Spleen (tissue), 11 donors: ENCODE data around the gene CMYA5. TPM values are rescaled to one million over a fixed set of nuclear protein-coding genes. Genes with fewer than 3 reads are reported as not detected.

Source experiments
- DNase-seq: peaks from one replicate; pipeline ENCODE4 v3.0.0-alpha.2; 2020
- H3K27ac ChIP-seq, 8 donors: fragments of 200-600 bp; sonication (generic) in 7 of 8; 1 replicate in 4 of 8; 2 replicates in 4 of 8; pipeline versions ENCODE4 v1.5.0 to v1.8.0; 2016 to 2021; ENCODE audit warnings: inconsistent platforms in 4 of 8, mild to moderate bottlenecking in 4 of 8, moderate library complexity in 1 of 8
- H3K27me3 ChIP-seq, 7 donors: fragments of 200-600 bp; sonication (generic) in 6 of 7; replicated peaks in 1 of 7; 1 replicate in 4 of 7; 2 replicates in 3 of 7; pipeline versions ENCODE4 v1.5.0 to v1.8.0; 2016 to 2021; ENCODE audit warnings: inconsistent platforms in 3 of 7, mild to moderate bottlenecking in 1 of 7
- H3K36me3 ChIP-seq, 6 donors: fragments of 200-600 bp; sonication (generic) in 5 of 6; 1 replicate in 4 of 6; 2 replicates in 2 of 6; pipeline versions ENCODE4 v1.5.0 to v1.8.0; 2016 to 2021; ENCODE audit warnings: inconsistent platforms in 2 of 6
- H3K4me1 ChIP-seq, 6 donors: fragments of 200-600 bp; sonication (generic) in 5 of 6; 1 replicate in 3 of 6; 2 replicates in 3 of 6; pipeline versions ENCODE4 v1.5.0 to v1.8.0; 2016 to 2021; ENCODE audit warnings: inconsistent platforms in 3 of 6
- H3K4me3 ChIP-seq, 8 donors: fragments of 200-600 bp; sonication (generic) in 7 of 8; 1 replicate in 4 of 8; 2 replicates in 4 of 8; pipeline versions ENCODE4 v1.5.0 to v1.8.0; 2016 to 2021; ENCODE audit warnings: inconsistent platforms in 4 of 8, mild to moderate bottlenecking in 4 of 8, moderate library complexity in 2 of 8
- H3K9me3 ChIP-seq, 8 donors: fragments of 200-600 bp; sonication (generic) in 7 of 8; 1 replicate in 4 of 8; 2 replicates in 4 of 8; pipeline versions ENCODE4 v1.5.0 to v1.8.0; 2016 to 2021; ENCODE audit warnings: inconsistent platforms in 4 of 8
- POLR2A ChIP-seq, 3 donors: fragments of 450-650 bp; IDR thresholded peaks; one replicate each; pipeline ENCODE4 v1.5.1; 2017; ENCODE audit warnings: antibody characterized with exemption in 3 of 3, mild to moderate bottlenecking in 1 of 3
- POLR2AphosphoS5 ChIP-seq, 3 donors: sonication (generic); formaldehyde crosslinking; IDR thresholded peaks; one replicate each; pipeline ENCODE4 v1.5.1; 2017; ENCODE audit warnings: antibody characterized with exemption in 3 of 3
- WGBS, 5 donors: extraction: QIAGEN DNeasy Blood & Tissue Kit in 3 of 5; methylation state at CpG; one replicate each; pipeline versions ENCODE4 v1.1.5 to v1.1.7; 2013 to 2018; 5-methylcytosine and 5-hydroxymethylcytosine counted together
- intact Hi-C: fragments of 100-400 bp; cut with DNase I; formaldehyde crosslinking; loops from one replicate; pipeline ENCODE4 v1.15.0; 2023; ENCODE audit warnings: low total_unique reads
- polyA plus RNA-seq, 3 donors: library from polyadenylated mRNA; stranded (reverse); fragments of 200-250 nt; gene quantifications; one replicate each; pipeline ENCODE4 v1.2.1, GENCODE V29; 2013
- total RNA-seq, 7 donors: library from RNA; depleted of rRNA in 3 of 7; stranded (reverse); fragments of >200 nt in 3 of 7; fragmentation: NEBNext Ultra II Directional in 4 of 7; extraction: Animal tissue kit (Norgen Biotek cat#: 25700) in 4 of 7; gene quantifications; one replicate each; pipeline versions ENCODE4 v1.1.0 to v1.2.1, GENCODE V29; 2016 to 2021
- TF ChIP-seq, protein P1 (sequence below), 11 experiments: fragments of 200-600 bp in 7 of 11; fragments of 450-650 bp in 4 of 11; sonication (generic) in 4 of 11; IDR thresholded peaks in 8 of 11; conservative IDR thresholded peaks in 3 of 11; 1 replicate in 7 of 11; 2 replicates in 4 of 11; pipeline versions ENCODE4 v1.4.0 to v1.8.0; 2016 to 2021; ENCODE audit warnings: antibody characterized with exemption in 11 of 11, inconsistent platforms in 4 of 11, mild to moderate bottlenecking in 1 of 11
- donor health status: healthy with polysubstance abuse.
- donor health status: DM: no; HTN: no; CAD: no; lungs with moderate emphysema.
- donor health status: DM: no; HTN: no; CAD: no.
- donor health status: Bipolar disorder and iron deficiency.
- donor health status: healthy.
- donor health status: DM: no; HTN: no; CAD: no.
- donor health status: DM: yes; HTN: yes; CAD: no.

Gene CMYA5
- total and polyA plus RNA-seq, 10 donors, result 0.13 to 0.85 (median 0.28) TPM

DNA sequence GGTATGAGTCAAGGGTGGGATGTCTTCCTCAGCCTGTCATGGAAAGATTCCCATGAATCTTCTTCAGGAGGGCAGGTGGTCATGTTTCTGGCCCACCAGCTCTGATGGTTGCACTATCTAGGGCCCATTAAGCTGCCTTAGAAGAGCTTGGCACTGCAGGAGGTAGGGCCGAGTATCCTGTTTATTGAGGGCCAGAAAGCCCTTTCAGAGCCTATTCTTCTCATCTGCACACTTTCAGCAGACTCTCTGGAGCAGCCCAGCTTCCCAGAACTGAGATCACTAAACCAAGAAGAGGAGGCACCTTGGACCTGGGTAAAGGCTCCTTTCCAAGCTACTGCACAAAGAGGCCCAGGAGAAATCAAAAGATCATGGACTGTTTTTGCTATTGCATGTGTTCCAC, 154.9 kb downstream of the CMYA5 start:
- Histone ChIP-seq H3K4me1 (no peaks in the 10 kb centered on the region), H3K9me3 (no peaks in the 10 kb centered on the region), H3K36me3 (no peaks in the 10 kb centered on the region), H3K4me3 (no peak overlapping the region), H3K27ac (no peak overlapping the region), H3K27me3 (peaks cover 0 to 15% (median 0%) of the 10 kb centered on the region in 7 donors)
- TF ChIP-seq POLR2A (IDR thresholded peaks at IDR 0.05) (no peak), POLR2AphosphoS5 (IDR thresholded peaks at IDR 0.05) (no peak)
- TF ChIP-seq, protein P1, sequence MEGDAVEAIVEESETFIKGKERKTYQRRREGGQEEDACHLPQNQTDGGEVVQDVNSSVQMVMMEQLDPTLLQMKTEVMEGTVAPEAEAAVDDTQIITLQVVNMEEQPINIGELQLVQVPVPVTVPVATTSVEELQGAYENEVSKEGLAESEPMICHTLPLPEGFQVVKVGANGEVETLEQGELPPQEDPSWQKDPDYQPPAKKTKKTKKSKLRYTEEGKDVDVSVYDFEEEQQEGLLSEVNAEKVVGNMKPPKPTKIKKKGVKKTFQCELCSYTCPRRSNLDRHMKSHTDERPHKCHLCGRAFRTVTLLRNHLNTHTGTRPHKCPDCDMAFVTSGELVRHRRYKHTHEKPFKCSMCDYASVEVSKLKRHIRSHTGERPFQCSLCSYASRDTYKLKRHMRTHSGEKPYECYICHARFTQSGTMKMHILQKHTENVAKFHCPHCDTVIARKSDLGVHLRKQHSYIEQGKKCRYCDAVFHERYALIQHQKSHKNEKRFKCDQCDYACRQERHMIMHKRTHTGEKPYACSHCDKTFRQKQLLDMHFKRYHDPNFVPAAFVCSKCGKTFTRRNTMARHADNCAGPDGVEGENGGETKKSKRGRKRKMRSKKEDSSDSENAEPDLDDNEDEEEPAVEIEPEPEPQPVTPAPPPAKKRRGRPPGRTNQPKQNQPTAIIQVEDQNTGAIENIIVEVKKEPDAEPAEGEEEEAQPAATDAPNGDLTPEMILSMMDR (IDR thresholded peaks at IDR 0.05 in 8 of 11, conservative IDR thresholded peaks at IDR 0.05 in 3 of 11), result no peak
- intact Hi-C loops, result no loop called here
- no peak for DNase-seq
- 81 to 100% (median 93%) methylated on average over 1 of the region's 1 CpG for WGBS, 5 donors

DNA sequence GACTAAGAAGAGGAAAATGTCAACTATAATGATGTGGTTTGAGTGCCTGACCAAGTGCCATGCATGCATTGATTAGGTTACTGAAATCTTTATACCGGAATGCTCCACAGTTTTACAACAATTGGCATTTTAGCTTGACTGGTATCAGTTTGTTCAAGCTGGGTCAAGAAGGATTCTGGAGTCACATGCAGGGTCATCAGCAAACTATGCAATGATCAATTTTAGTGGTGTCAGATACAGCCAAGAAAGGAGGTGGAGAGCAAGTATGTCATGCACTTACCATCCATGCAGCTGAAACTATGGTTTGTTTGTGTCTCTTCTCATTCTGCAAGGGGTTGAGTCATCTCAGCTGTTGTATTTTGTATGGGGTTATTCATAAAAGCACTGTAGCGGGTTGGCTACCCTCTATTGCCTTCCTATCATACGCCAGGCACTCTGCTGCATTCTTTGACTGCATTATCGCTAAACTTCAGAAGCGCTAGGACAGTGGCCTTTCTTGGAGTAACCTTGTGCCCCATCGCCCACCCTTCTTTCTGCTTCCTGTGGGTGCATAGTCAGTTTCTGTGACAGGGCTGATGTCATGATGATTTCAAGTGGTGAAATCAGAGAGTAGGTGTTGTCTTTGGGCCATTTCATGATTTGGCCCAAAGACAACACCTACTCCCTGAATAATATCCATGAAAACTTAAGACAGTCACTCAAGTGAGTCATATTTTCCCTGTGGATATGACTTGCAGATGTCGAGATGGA, 156.0 kb downstream of the CMYA5 start:
- Histone ChIP-seq H3K9me3 (no peaks in the 10 kb centered on the region), H3K27ac (no peak overlapping the region), H3K4me3 (no peak overlapping the region), H3K4me1 (no peaks in the 10 kb centered on the region), H3K27me3 (peaks cover 0 to 15% (median 0%) of the 10 kb centered on the region in 7 donors), H3K36me3 (no peaks in the 10 kb centered on the region)
- DNase-seq, result no peak
- intact Hi-C loops, result no loop called here
- TF ChIP-seq, protein P1 (IDR thresholded peaks at IDR 0.05 in 8 of 11, conservative IDR thresholded peaks at IDR 0.05 in 3 of 11), result no peak
- TF ChIP-seq POLR2A (IDR thresholded peaks at IDR 0.05) (no peak), POLR2AphosphoS5 (IDR thresholded peaks at IDR 0.05) (no peak)
- WGBS, 5 donors, result 81 to 87% (median 85%) methylated on average over 7 of the region's 7 CpGs

DNA sequence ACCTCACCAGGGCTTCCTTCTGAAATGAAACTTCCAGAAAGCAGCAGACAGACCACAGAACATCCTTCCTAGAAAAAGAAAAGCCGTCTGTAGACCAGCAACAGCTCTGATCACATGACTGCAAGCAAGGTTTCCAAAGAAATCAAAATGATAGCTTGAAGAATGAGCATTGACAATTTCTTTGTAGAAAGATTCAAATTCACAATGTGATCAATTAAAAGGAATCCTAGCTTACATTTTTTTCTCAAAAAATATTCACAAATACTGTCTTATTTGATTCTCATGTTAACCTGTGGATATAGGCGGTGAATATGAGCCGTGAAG, 156.5 kb downstream of the CMYA5 start:
- no peaks in the 10 kb centered on the region for H3K4me1 ChIP-seq
- peaks cover 0 to 15% (median 0%) of the 10 kb centered on the region in 7 donors for H3K27me3 ChIP-seq
- intact Hi-C loops, result no loop called here
- no peak for TF ChIP-seq POLR2AphosphoS5 (IDR thresholded peaks at IDR 0.05)
- no peak for TF ChIP-seq POLR2A (IDR thresholded peaks at IDR 0.05)
- TF ChIP-seq, protein P1 (IDR thresholded peaks at IDR 0.05 in 8 of 11, conservative IDR thresholded peaks at IDR 0.05 in 3 of 11), result no peak
- no peak overlapping the region for H3K4me3 ChIP-seq
- WGBS, 5 donors, result 70 to 81% (median 75%) methylated on average over 3 of the region's 3 CpGs
- no peak overlapping the region for H3K27ac ChIP-seq
- no peak for DNase-seq
- no peaks in the 10 kb centered on the region for H3K36me3 ChIP-seq
- no peaks in the 10 kb centered on the region for H3K9me3 ChIP-seq

DNA sequence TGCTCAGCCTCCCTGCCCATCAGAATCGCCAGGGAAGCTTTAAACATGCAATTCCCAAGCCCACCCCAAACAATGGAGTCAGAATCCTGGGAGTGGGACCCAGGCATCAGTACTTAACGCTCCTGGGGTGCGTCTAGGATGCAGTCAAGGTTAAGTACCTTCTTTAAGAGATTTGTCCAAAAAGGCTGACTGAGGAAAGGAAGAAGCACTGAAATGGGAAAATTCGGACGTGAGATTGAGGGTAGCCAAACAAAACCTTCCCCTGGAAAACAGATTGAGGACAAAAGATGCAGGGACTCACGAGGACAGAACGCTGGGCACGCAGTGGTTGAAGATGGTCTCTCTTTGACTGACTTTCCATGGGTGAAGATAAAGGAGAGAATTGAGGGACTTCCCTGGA, 157.9 kb downstream of the CMYA5 start:
- no peaks in the 10 kb centered on the region for H3K9me3 ChIP-seq
- TF ChIP-seq POLR2AphosphoS5 (IDR thresholded peaks at IDR 0.05) (no peak), POLR2A (IDR thresholded peaks at IDR 0.05) (no peak)
- TF ChIP-seq, protein P1 (IDR thresholded peaks at IDR 0.05 in 8 of 11, conservative IDR thresholded peaks at IDR 0.05 in 3 of 11), result no peak
- no peak overlapping the region for H3K4me3 ChIP-seq
- DNase-seq, result no peak
- 78 to 91% (median 86%) methylated on average over 8 of the region's 8 CpGs for WGBS, 5 donors
- intact Hi-C loops, result no loop called here
- H3K27ac ChIP-seq, result no peak overlapping the region
- H3K36me3 ChIP-seq, result no peaks in the 10 kb centered on the region
- H3K4me1 ChIP-seq, result no peaks in the 10 kb centered on the region
- H3K27me3 ChIP-seq, result peaks cover 0 to 8% (median 0%) of the 10 kb centered on the region in 7 donors
